Endothelial cell of umbilical vein (primary cell): ENCODE data around the gene PTDSS2. TPM values are rescaled to one million over a fixed set of nuclear protein-coding genes. Genes with fewer than 3 reads are reported as not detected.

ENCODE experiments used
- BruUV-seq: library from RNA; stranded (reverse); fragments of 400-500 nt; replicated peaks from 2 replicates; lab custom pipeline; 2021; lab: Mats Ljungman, UMichigan
- CTCF ChIA-PET: fragments of 300-600, 350-600 bp; sonication (Branson Sonifier 250); formaldehyde crosslinking; loops from one replicate; lab custom pipeline; 2021; ENCODE audit warnings: antibody characterized with exemption, inconsistent platforms; lab: Charles Lee
- POLR2A ChIA-PET: fragments of 300-600, 350-600 bp; sonication (Branson Sonifier 250); formaldehyde crosslinking; loops from one replicate; lab custom pipeline; 2021; ENCODE audit warnings: antibody characterized with exemption, inconsistent platforms; lab: Charles Lee
- DNase-seq: peaks from one replicate; pipeline ENCODE4 v3.0.0-alpha.2; 2011; ENCODE audit warnings: low read depth, low spot score
- FAIRE-seq: peaks from 2 replicates; lab custom pipeline; 2011; peaks lifted over from hg19 to GRCh38; lab: Jason Lieb, UNC
- H2AFZ ChIP-seq: 2 replicates; pipeline ENCODE4 v1.6.0; 2012; ENCODE audit warnings: low read depth, low read length, control low read depth, inconsistent platforms
- H3K27ac ChIP-seq: 2 replicates; pipeline ENCODE4 v1.5.1; 2011; ENCODE audit warnings: low read depth, mild to moderate bottlenecking, control low read depth, low read length, moderate library complexity; ENCODE audit not compliant: insufficient read depth
- H3K27me3 ChIP-seq, 2 experiments: 2 replicates each; pipeline versions ENCODE4 v1.6.0 to v1.6.1; 2011; ENCODE audit warnings: low read length in 2 of 2, mixed read lengths in 1 of 2; ENCODE audit not compliant: control insufficient read depth in 2 of 2, insufficient read depth in 2 of 2
- H3K36me3 ChIP-seq, 2 experiments: 2 replicates in 1 of 2; 3 replicates in 1 of 2; pipeline ENCODE4 v1.5.1; 2011; ENCODE audit warnings: low read length in 2 of 2, mild to moderate bottlenecking in 1 of 2, moderate library complexity in 1 of 2; ENCODE audit not compliant: control insufficient read depth in 2 of 2, insufficient read depth in 2 of 2; ENCODE audit errors: extremely low read depth in 1 of 2
- H3K4me1 ChIP-seq: 3 replicates; pipeline ENCODE4 v1.5.1; 2011; ENCODE audit warnings: mild to moderate bottlenecking, low read length; ENCODE audit not compliant: control insufficient read depth, insufficient read depth; ENCODE audit errors: extremely low read depth
- H3K4me2 ChIP-seq: 2 replicates; pipeline ENCODE4 v1.6.1; 2011; ENCODE audit warnings: low read length, control low read depth, mixed read lengths; ENCODE audit not compliant: insufficient read depth
- H3K4me3 ChIP-seq, 3 experiments: fragments of 200-600 bp in 1 of 3; sonication (generic), shearing (Covaris generic) in 1 of 3; replicated peaks in 1 of 3; 2 replicates each; pipeline ENCODE4 v1.5.1; 2011 to 2016; ENCODE audit warnings: control low read depth in 3 of 3, low read length in 3 of 3, mild to moderate bottlenecking in 2 of 3, inconsistent platforms in 1 of 3, low read depth in 1 of 3, moderate library complexity in 1 of 3; ENCODE audit not compliant: insufficient read depth in 1 of 3
- H3K79me2 ChIP-seq: 2 replicates; pipeline ENCODE4 v1.6.0; 2012; ENCODE audit warnings: low read length, inconsistent platforms; ENCODE audit not compliant: control insufficient read depth, insufficient read depth
- H3K9ac ChIP-seq: replicated peaks from 2 replicates; pipeline ENCODE3; 2011; ENCODE audit warnings: low read length, control low read depth; ENCODE audit not compliant: insufficient read depth; ENCODE audit errors: extremely low read depth
- H3K9me1 ChIP-seq: replicated peaks from 3 replicates; pipeline ENCODE4 v1.6.0; 2011; ENCODE audit warnings: mild to moderate bottlenecking, low read length; ENCODE audit not compliant: control insufficient read depth, insufficient read depth; ENCODE audit errors: extremely low read depth
- H3K9me3 ChIP-seq: replicated peaks from 2 replicates; pipeline ENCODE4 v1.5.1; 2012; ENCODE audit warnings: low read length, inconsistent platforms; ENCODE audit not compliant: control insufficient read depth, insufficient read depth
- H4K20me1 ChIP-seq: replicated peaks from 2 replicates; pipeline ENCODE3; 2011; ENCODE audit warnings: mild to moderate bottlenecking, low read length; ENCODE audit not compliant: control insufficient read depth, insufficient read depth; ENCODE audit errors: extremely low read depth
- CTCF ChIP-seq, 2 donors: IDR thresholded peaks; 1 replicate in 1 of 2; 2 replicates in 1 of 2; pipeline ENCODE4 v1.5.1; 2011; ENCODE audit warnings: low read length in 2 of 2, mild to moderate bottlenecking in 2 of 2, moderate library complexity in 2 of 2, control low read depth in 1 of 2, inconsistent platforms in 1 of 2, low read depth in 1 of 2; ENCODE audit not compliant: insufficient read depth in 1 of 2; ENCODE audit errors: extremely low read depth in 1 of 2
- EZH2 ChIP-seq: IDR thresholded peaks from 2 replicates; pipeline ENCODE4 v1.6.1; 2012; ENCODE audit warnings: borderline replicate concordance, low read depth, mild to moderate bottlenecking, moderate library complexity, low read length, inconsistent platforms; ENCODE audit not compliant: severe bottlenecking
- FOS ChIP-seq: IDR thresholded peaks from 2 replicates; pipeline ENCODE4 v1.6.1; 2011; ENCODE audit warnings: mild to moderate bottlenecking, low read length, moderate library complexity, borderline replicate concordance; ENCODE audit not compliant: insufficient read depth
- GATA2 ChIP-seq: IDR thresholded peaks from 2 replicates; pipeline ENCODE4 v1.7.0; 2011; ENCODE audit warnings: low read depth, mild to moderate bottlenecking, moderate library complexity, mixed read lengths, low read length; ENCODE audit not compliant: insufficient read length, insufficient read depth
- JUN ChIP-seq: IDR thresholded peaks from 2 replicates; pipeline ENCODE4 v1.6.1; 2011; ENCODE audit warnings: borderline replicate concordance, low read depth; ENCODE audit not compliant: insufficient read length, insufficient read depth
- MAX ChIP-seq: IDR thresholded peaks from 2 replicates; pipeline ENCODE4 v1.6.1; 2011; ENCODE audit not compliant: insufficient read depth, insufficient read length
- MYC ChIP-seq: IDR thresholded peaks from one replicate; pipeline ENCODE4 v1.6.1; 2011; ENCODE audit warnings: mild to moderate bottlenecking, low read depth, low read length
- POLR2A ChIP-seq: IDR thresholded peaks from 2 replicates; pipeline ENCODE4 v1.6.1; 2012; ENCODE audit warnings: low read depth, mild to moderate bottlenecking, control low read depth, low read length
- POLR2AphosphoS5 ChIP-seq: IDR thresholded peaks from 2 replicates; pipeline ENCODE4 v1.6.1; 2012; ENCODE audit warnings: low read depth, mild to moderate bottlenecking, control low read depth, low read length, moderate library complexity; ENCODE audit not compliant: insufficient read depth
- dilution Hi-C: fragments of 300-500 bp; cut with MboI; formaldehyde crosslinking; loops from one replicate; pipeline ENCODE4 v1.15.0; 2019; ENCODE audit warnings: low sequenced_read_pairs; ENCODE audit not compliant: extremely low pct_ligation_motif_present
- intact Hi-C: fragments of 100-400 bp; cut with micrococcal nuclease; formaldehyde crosslinking; loops from one replicate; pipeline ENCODE4 v1.10.0; 2022
- polyA plus RNA-seq, 4 experiments: library from polyadenylated mRNA; depleted of rRNA in 3 of 4; stranded (reverse) in 3 of 4; unstranded in 1 of 4; fragments of >200 nt; gene quantifications; 2 replicates each; pipeline versions ENCODE4 v1.2.1 to v1.2.3, GENCODE V29; 2011 to 2012; ENCODE audit warnings: missing spikeins in 1 of 4
- total RNA-seq: library from RNA; stranded (reverse); gene quantifications from 2 replicates; pipeline ENCODE4 v1.2.3, GENCODE V29; 2021

The PTDSS2 gene
- total and polyA plus RNA-seq, 2 donors (not counting 3 experiments of a cell fraction or from before 2014, with no cell fraction given), result 41.4 to 46.8 TPM

- DNase-seq, result no peak
- POLR2A ChIA-PET, result no interaction called here
Observed at GRCh38 chr11:429391-429790, 20.7 kb upstream of the PTDSS2 start.

More at GRCh38 chr11:429391-429790, 20.7 kb upstream of the PTDSS2 start:
- Histone ChIP-seq H3K4me2 (no peak overlapping the region), H2AFZ (no peak overlapping the region), H3K27me3 (peaks cover 0 to 9% of the 10 kb centered on the region in 2 experiments), H3K4me1 (no peaks in the 10 kb centered on the region), H3K9ac (no peak overlapping the region), H3K27ac (no peak overlapping the region), H3K79me2 (no peaks in the 10 kb centered on the region), H3K9me1 (no peaks in the 10 kb centered on the region), H3K36me3 (no peaks in the 10 kb centered on the region), H3K9me3 (no peaks in the 10 kb centered on the region), H3K4me3 (no peak overlapping the region), H4K20me1 (no peaks in the 10 kb centered on the region)
- CTCF ChIA-PET, result no interaction called here
- dilution Hi-C loops (no loop called here), intact Hi-C loops (no loop called here)
- FAIRE-seq, result no peak
- no TSS peak for BruUV-seq
- TF ChIP-seq POLR2A (no peak), FOS (no peak), MAX (no peak), EZH2 (no peak), POLR2AphosphoS5 (no peak), GATA2 (no peak), CTCF (IDR thresholded peaks at IDR 0.05; ENCODE audit: extremely low read depth in 1 of 2, insufficient read depth in 1 of 2, low read depth in 1 of 2, low read length in 2 of 2) (no peak), MYC (no peak), JUN (no peak)
